Stimulated activated CD4-positive, alpha-beta T cell treated with anti-CD3 and anti-CD28 coated beads, Interleukin-4, amount 100 ng/mL, for 48 hours (primary cell): Measurements from ENCODE around the gene GPRC6A.
"Not testable (repeated sequence)": the region's sequence is repeated elsewhere in the genome, so short reads cannot be mapped to it uniquely, and the experiment has no call there.

Source experiments
- DNase-seq, 2 donors: peaks; one replicate each; pipeline ENCODE4 v3.0.0-alpha.2; 2020; ENCODE audit warnings: low read depth in 2 of 2

The GPRC6A gene

GRCh38 chr6:116828983-116829382 lies at the start of gene GPRC6A:
Gene GPRC6A, minus strand, starts transcription at chr6:116829083. Its CDS starts 70 bp downstream, at chr6:116829013.
- DNase-seq = no peak

GRCh38 chr6:116877743-116878142 lies 48.9 kb upstream of the GPRC6A start:
- no peak for DNase-seq

- DNase-seq = no peak
Observed at GRCh38 chr6:116876635-116877611, 48.0 kb upstream of the GPRC6A start, which contains the start of gene RFX6. Gene RFX6, plus strand, starts transcription at chr6:116877242. Its CDS starts 34 bp downstream, at chr6:116877276.

- DNase-seq = no peak
Observed at GRCh38 chr6:116876107-116876506, 47.2 kb upstream of the GPRC6A start.

- DNase-seq = no peak
Observed at GRCh38 chr6:116872771-116873170, 43.9 kb upstream of the GPRC6A start.

- no peak for DNase-seq
Observed at GRCh38 chr6:116866281-116866871, 37.5 kb upstream of the GPRC6A start.

- no peak for DNase-seq
Observed at GRCh38 chr6:116859264-116859663, 30.4 kb upstream of the GPRC6A start.

- no peak for DNase-seq
Observed at GRCh38 chr6:116858060-116858459, 29.2 kb upstream of the GPRC6A start.

- DNase-seq = no peak
Observed at GRCh38 chr6:116847227-116847626, 18.3 kb upstream of the GPRC6A start.

- DNase-seq = no peak
Observed at GRCh38 chr6:116842459-116842858, 13.6 kb upstream of the GPRC6A start.

- no peak for DNase-seq
Observed at GRCh38 chr6:116840091-116840490, 11.2 kb upstream of the GPRC6A start.

GRCh38 chr6:116836606-116837342 lies 7.9 kb upstream of the GPRC6A start:
- DNase-seq = no peak

- not testable (repeated sequence) for DNase-seq
Observed at GRCh38 chr6:116834526-116834925, 5.6 kb upstream of the GPRC6A start.

- no peak for DNase-seq
Observed at GRCh38 chr6:116827561-116828240, 1.2 kb downstream of the GPRC6A start.

- not testable (repeated sequence) for DNase-seq
Observed at GRCh38 chr6:116816336-116816735, 12.5 kb downstream of the GPRC6A start.

GRCh38 chr6:116812051-116812650 lies 16.7 kb downstream of the GPRC6A start:
- DNase-seq = no peak

- DNase-seq = no peak
Observed at GRCh38 chr6:116801971-116802370, 26.9 kb downstream of the GPRC6A start.

GRCh38 chr6:116799945-116800344 lies 28.9 kb downstream of the GPRC6A start:
- DNase-seq = no peak

- DNase-seq = no peak
Observed at GRCh38 chr6:116797585-116797984, 31.3 kb downstream of the GPRC6A start.

- DNase-seq = no peak
Observed at GRCh38 chr6:116793224-116793623, 35.7 kb downstream of the GPRC6A start.

- no peak for DNase-seq
Observed at GRCh38 chr6:116783852-116784251, 45.0 kb downstream of the GPRC6A start.
